Endothelial cell of umbilical vein (primary cell): ENCODE measurements around the gene CMTR1.

Source experiments
- GATA2 ChIP-seq: IDR thresholded peaks from 2 replicates; pipeline ENCODE4 v1.7.0; 2011; ENCODE audit warnings: low read depth, mild to moderate bottlenecking, moderate library complexity, mixed read lengths, low read length; ENCODE audit not compliant: insufficient read length, insufficient read depth
- JUN ChIP-seq: IDR thresholded peaks from 2 replicates; pipeline ENCODE4 v1.6.1; 2011; ENCODE audit warnings: borderline replicate concordance, low read depth; ENCODE audit not compliant: insufficient read length, insufficient read depth
- POLR2A ChIP-seq: IDR thresholded peaks from 2 replicates; pipeline ENCODE4 v1.6.1; 2012; ENCODE audit warnings: low read depth, mild to moderate bottlenecking, control low read depth, low read length
- POLR2AphosphoS5 ChIP-seq: IDR thresholded peaks from 2 replicates; pipeline ENCODE4 v1.6.1; 2012; ENCODE audit warnings: low read depth, mild to moderate bottlenecking, control low read depth, low read length, moderate library complexity; ENCODE audit not compliant: insufficient read depth
- TF ChIP-seq, protein P1 (sequence below), 2 donors: IDR thresholded peaks; 1 replicate in 1 of 2; 2 replicates in 1 of 2; pipeline ENCODE4 v1.5.1; 2011; ENCODE audit warnings: low read length in 2 of 2, mild to moderate bottlenecking in 2 of 2, moderate library complexity in 2 of 2, control low read depth in 1 of 2, inconsistent platforms in 1 of 2, low read depth in 1 of 2; ENCODE audit not compliant: insufficient read depth in 1 of 2; ENCODE audit errors: extremely low read depth in 1 of 2
- TF ChIP-seq, protein P2 (sequence below): IDR thresholded peaks from 2 replicates; pipeline ENCODE4 v1.6.1; 2011; ENCODE audit not compliant: insufficient read depth, insufficient read length

DNA sequence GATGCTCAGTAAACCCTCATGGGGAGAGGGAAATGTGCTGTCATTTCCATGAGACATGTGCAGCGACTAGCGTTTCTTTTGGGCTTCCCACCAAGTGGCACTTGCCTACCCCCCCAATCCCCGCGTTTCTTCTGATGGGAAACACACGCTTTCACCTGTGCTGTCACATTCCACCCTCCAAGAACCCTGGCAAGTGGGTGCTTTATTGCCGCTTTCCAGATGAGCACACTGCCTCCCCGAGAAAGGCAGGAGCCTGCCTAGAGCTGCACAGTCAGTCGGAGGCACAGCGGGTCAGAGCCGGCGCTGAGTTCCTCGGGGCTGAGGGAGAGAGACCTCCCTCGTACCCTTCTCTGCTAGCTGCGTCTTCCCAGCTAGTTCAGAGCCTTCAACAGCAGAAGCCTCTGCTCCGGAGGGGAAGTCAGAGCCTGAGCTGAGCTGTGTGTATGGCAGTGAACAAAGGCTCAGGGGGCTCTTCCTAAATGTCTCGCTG is 78.9 kb downstream of the CMTR1 start:
- TF ChIP-seq, protein P1, sequence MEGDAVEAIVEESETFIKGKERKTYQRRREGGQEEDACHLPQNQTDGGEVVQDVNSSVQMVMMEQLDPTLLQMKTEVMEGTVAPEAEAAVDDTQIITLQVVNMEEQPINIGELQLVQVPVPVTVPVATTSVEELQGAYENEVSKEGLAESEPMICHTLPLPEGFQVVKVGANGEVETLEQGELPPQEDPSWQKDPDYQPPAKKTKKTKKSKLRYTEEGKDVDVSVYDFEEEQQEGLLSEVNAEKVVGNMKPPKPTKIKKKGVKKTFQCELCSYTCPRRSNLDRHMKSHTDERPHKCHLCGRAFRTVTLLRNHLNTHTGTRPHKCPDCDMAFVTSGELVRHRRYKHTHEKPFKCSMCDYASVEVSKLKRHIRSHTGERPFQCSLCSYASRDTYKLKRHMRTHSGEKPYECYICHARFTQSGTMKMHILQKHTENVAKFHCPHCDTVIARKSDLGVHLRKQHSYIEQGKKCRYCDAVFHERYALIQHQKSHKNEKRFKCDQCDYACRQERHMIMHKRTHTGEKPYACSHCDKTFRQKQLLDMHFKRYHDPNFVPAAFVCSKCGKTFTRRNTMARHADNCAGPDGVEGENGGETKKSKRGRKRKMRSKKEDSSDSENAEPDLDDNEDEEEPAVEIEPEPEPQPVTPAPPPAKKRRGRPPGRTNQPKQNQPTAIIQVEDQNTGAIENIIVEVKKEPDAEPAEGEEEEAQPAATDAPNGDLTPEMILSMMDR (IDR thresholded peaks at IDR 0.05; ENCODE audit: extremely low read depth in 1 of 2, insufficient read depth in 1 of 2, low read depth in 1 of 2, low read length in 2 of 2): no peak
- TF ChIP-seq, protein P2, sequence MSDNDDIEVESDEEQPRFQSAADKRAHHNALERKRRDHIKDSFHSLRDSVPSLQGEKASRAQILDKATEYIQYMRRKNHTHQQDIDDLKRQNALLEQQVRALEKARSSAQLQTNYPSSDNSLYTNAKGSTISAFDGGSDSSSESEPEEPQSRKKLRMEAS: no peak
- no peak for TF ChIP-seq POLR2A
- no peak for TF ChIP-seq JUN
- TF ChIP-seq GATA2: no peak
- no peak for TF ChIP-seq POLR2AphosphoS5
